HepG2 (cell line): ENCODE data around the gene COBLL1. TPM values are rescaled to one million over a fixed set of nuclear protein-coding genes. Genes with fewer than 3 reads are reported as not detected.
A peak's percentile ranks its signal among the peaks of the same experiment; 100 is the strongest.

ENCODE experiments used
- HMG20A ChIP-seq: IDR thresholded peaks from 2 replicates; pipeline ENCODE4 v1.6.1; 2016; ENCODE audit warnings: borderline replicate concordance
- RARA ChIP-seq: IDR thresholded peaks from 2 replicates; pipeline ENCODE4 v1.6.1; 2016; ENCODE audit warnings: missing genetic modification reagents, missing compliant biosample characterization
- SIX1 ChIP-seq: sonication (generic); formaldehyde crosslinking; IDR thresholded peaks from 2 replicates; pipeline ENCODE4 v1.4.0; 2020; ENCODE audit warnings: missing genetic modification reagents, borderline replicate concordance
- SIX4 ChIP-seq: sonication (generic); formaldehyde crosslinking; IDR thresholded peaks from 2 replicates; pipeline ENCODE4 v1.4.0; 2020; ENCODE audit warnings: missing genetic modification reagents
- ZFP36L1 ChIP-seq: sonication (generic); formaldehyde crosslinking; IDR thresholded peaks from 2 replicates; pipeline ENCODE4 v1.8.0; 2022; ENCODE audit warnings: mild to moderate bottlenecking, missing genetic modification reagents, moderate library complexity
- ZNF121 ChIP-seq: sonication (generic); formaldehyde crosslinking; IDR thresholded peaks from 2 replicates; pipeline ENCODE4 v1.5.0; 2020; ENCODE audit warnings: mild to moderate bottlenecking, missing genetic modification reagents
- ZNF24 ChIP-seq: fragments of 450-650 bp; IDR thresholded peaks from 2 replicates; pipeline ENCODE4 v1.6.1; 2017; ENCODE audit warnings: antibody characterized with exemption, mild to moderate bottlenecking
- ZNF292 ChIP-seq: sonication (generic); formaldehyde crosslinking; IDR thresholded peaks from 2 replicates; pipeline ENCODE4 v1.8.1; 2022; ENCODE audit warnings: mild to moderate bottlenecking, low read depth, missing genetic modification reagents, borderline replicate concordance
- ZNF781 ChIP-seq: sonication (generic); formaldehyde crosslinking; IDR thresholded peaks from 2 replicates; pipeline ENCODE4 v1.5.1; 2020; ENCODE audit warnings: borderline replicate concordance, mild to moderate bottlenecking, missing genetic modification reagents; ENCODE audit errors: not compliant biosample characterization
- ZSCAN5A ChIP-seq: sonication (generic); formaldehyde crosslinking; IDR thresholded peaks from 2 replicates; pipeline ENCODE4 v1.8.0; 2022; ENCODE audit warnings: mild to moderate bottlenecking, missing genetic modification reagents, borderline replicate concordance
- polyA plus RNA-seq, 8 experiments: library from polyadenylated mRNA; depleted of rRNA in 3 of 8; stranded (reverse) in 7 of 8; unstranded in 1 of 8; fragments of >200 nt; fragmentation: Illumina TruSeq in 4 of 8; extraction: Trizol in 4 of 8; gene quantifications; 2 replicates each; pipeline versions ENCODE4 v1.2.1 to v1.2.3, GENCODE V29; 2011 to 2016; ENCODE audit warnings: low read depth in 4 of 8, missing spikeins in 1 of 8, mixed read lengths in 1 of 8; ENCODE audit not compliant: insufficient read depth in 1 of 8
- total RNA-seq, 5 experiments: library from RNA; depleted of rRNA; stranded (reverse); fragments of >200 nt; fragmentation: Illumina TruSeq; extraction: Trizol; gene quantifications; 2 replicates each; pipeline ENCODE4 v1.2.3, GENCODE V29; 2016; ENCODE audit warnings: low read depth in 1 of 5
- TF ChIP-seq, protein P1 (sequence below): sonication (generic); formaldehyde crosslinking; IDR thresholded peaks from 2 replicates; pipeline ENCODE4 v1.5.1; 2020; ENCODE audit warnings: mild to moderate bottlenecking, moderate library complexity, missing genetic modification reagents
- TF ChIP-seq, protein P2 (sequence below): sonication (generic); formaldehyde crosslinking; IDR thresholded peaks from 2 replicates; pipeline ENCODE4 v1.4.0; 2020; ENCODE audit warnings: mild to moderate bottlenecking, missing genetic modification reagents, borderline replicate concordance
- TF ChIP-seq, protein P3 (sequence below): sonication (generic); formaldehyde crosslinking; conservative IDR thresholded peaks from 2 replicates; pipeline ENCODE4 v1.8.0; 2022; ENCODE audit warnings: mild to moderate bottlenecking, moderate library complexity, missing genetic modification reagents
- TF ChIP-seq, protein P4 (sequence below): sonication (generic); formaldehyde crosslinking; IDR thresholded peaks from 2 replicates; pipeline ENCODE4 v1.4.0; 2020; ENCODE audit warnings: mild to moderate bottlenecking, low read depth, missing genetic modification reagents
- TF ChIP-seq, protein P5 (sequence below): sonication (generic); formaldehyde crosslinking; IDR thresholded peaks from 2 replicates; pipeline ENCODE4 v1.9.0; 2022; ENCODE audit warnings: missing genetic modification reagents, mild to moderate bottlenecking, borderline replicate concordance

Gene COBLL1
- total and polyA plus RNA-seq, 2 of the 13 experiments (the other 11 are each of a cell fraction or from before 2014, with no cell fraction given), result 32.6 to 86.8 TPM

DNA sequence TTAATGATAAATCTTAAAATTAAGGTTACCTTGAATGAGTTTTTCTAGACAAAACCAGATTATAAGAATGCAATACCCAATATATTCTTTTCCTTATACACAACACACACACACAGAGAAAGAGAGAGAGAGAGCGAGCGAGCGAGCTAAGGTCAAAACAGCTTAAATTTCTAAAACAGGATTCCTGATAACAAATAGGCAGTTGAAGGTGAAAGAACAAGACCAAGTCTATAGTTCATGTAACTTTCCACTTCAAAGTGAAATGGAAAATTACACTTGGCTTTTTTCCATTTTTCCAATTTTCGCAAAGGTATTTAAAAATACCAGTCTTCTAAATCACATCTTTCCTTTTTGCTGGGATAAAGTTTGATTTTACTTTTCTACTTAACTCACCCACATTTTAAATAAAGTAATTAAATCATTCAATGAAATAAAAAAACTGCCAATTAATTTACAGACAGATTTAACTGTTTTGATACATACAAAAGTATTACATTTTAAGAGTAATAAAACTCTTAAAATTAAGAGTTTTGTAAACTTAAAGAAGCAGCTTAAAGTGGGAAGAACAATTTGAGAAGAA, 98.8 kb downstream of the COBLL1 start (continued):
- TF ChIP-seq ZNF781 (CRISPR knock-in tag), result no peak
- peak; percentile 43; the same call in 1 of the 2 replicates for TF ChIP-seq ZNF24
- peak; percentile 99 for TF ChIP-seq SIX1 (CRISPR knock-in tag)
- TF ChIP-seq HMG20A (CRISPR knock-in tag), result peak; percentile 92; the same call in 1 of the 2 replicates
- TF ChIP-seq, protein P1, sequence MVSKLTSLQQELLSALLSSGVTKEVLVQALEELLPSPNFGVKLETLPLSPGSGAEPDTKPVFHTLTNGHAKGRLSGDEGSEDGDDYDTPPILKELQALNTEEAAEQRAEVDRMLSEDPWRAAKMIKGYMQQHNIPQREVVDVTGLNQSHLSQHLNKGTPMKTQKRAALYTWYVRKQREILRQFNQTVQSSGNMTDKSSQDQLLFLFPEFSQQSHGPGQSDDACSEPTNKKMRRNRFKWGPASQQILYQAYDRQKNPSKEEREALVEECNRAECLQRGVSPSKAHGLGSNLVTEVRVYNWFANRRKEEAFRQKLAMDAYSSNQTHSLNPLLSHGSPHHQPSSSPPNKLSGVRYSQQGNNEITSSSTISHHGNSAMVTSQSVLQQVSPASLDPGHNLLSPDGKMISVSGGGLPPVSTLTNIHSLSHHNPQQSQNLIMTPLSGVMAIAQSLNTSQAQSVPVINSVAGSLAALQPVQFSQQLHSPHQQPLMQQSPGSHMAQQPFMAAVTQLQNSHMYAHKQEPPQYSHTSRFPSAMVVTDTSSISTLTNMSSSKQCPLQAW (CRISPR knock-in tag), result no peak
- TF ChIP-seq, protein P2, sequence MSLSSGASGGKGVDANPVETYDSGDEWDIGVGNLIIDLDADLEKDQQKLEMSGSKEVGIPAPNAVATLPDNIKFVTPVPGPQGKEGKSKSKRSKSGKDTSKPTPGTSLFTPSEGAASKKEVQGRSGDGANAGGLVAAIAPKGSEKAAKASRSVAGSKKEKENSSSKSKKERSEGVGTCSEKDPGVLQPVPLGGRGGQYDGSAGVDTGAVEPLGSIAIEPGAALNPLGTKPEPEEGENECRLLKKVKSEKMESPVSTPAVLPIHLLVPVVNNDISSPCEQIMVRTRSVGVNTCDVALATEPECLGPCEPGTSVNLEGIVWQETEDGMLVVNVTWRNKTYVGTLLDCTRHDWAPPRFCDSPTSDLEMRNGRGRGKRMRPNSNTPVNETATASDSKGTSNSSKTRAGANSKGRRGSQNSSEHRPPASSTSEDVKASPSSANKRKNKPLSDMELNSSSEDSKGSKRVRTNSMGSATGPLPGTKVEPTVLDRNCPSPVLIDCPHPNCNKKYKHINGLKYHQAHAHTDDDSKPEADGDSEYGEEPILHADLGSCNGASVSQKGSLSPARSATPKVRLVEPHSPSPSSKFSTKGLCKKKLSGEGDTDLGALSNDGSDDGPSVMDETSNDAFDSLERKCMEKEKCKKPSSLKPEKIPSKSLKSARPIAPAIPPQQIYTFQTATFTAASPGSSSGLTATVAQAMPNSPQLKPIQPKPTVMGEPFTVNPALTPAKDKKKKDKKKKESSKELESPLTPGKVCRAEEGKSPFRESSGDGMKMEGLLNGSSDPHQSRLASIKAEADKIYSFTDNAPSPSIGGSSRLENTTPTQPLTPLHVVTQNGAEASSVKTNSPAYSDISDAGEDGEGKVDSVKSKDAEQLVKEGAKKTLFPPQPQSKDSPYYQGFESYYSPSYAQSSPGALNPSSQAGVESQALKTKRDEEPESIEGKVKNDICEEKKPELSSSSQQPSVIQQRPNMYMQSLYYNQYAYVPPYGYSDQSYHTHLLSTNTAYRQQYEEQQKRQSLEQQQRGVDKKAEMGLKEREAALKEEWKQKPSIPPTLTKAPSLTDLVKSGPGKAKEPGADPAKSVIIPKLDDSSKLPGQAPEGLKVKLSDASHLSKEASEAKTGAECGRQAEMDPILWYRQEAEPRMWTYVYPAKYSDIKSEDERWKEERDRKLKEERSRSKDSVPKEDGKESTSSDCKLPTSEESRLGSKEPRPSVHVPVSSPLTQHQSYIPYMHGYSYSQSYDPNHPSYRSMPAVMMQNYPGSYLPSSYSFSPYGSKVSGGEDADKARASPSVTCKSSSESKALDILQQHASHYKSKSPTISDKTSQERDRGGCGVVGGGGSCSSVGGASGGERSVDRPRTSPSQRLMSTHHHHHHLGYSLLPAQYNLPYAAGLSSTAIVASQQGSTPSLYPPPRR, result peak; percentile 72; the same call in 1 of the 2 replicates
- peak; percentile 99 for TF ChIP-seq SIX4 (CRISPR knock-in tag)
- TF ChIP-seq, protein P3, sequence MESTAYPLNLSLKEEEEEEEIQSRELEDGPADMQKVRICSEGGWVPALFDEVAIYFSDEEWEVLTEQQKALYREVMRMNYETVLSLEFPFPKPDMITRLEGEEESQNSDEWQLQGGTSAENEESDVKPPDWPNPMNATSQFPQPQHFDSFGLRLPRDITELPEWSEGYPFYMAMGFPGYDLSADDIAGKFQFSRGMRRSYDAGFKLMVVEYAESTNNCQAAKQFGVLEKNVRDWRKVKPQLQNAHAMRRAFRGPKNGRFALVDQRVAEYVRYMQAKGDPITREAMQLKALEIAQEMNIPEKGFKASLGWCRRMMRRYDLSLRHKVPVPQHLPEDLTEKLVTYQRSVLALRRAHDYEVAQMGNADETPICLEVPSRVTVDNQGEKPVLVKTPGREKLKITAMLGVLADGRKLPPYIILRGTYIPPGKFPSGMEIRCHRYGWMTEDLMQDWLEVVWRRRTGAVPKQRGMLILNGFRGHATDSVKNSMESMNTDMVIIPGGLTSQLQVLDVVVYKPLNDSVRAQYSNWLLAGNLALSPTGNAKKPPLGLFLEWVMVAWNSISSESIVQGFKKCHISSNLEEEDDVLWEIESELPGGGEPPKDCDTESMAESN (CRISPR knock-in tag), result 0 out of 2 replicates have a peak, but pooled peaks have one; percentile 34
- peak; percentile 40; the same call in 1 of the 2 replicates for TF ChIP-seq ZFP36L1 (CRISPR knock-in tag)
- no peak for TF ChIP-seq ZNF121 (CRISPR knock-in tag)
- TF ChIP-seq RARA (CRISPR knock-in tag), result peak; percentile 89
- TF ChIP-seq ZNF292 (CRISPR knock-in tag), result peak; percentile 72; the same call in 1 of the 2 replicates
- TF ChIP-seq ZSCAN5A (CRISPR knock-in tag), result peak; percentile 41; the same call in 1 of the 2 replicates
- TF ChIP-seq, protein P4, sequence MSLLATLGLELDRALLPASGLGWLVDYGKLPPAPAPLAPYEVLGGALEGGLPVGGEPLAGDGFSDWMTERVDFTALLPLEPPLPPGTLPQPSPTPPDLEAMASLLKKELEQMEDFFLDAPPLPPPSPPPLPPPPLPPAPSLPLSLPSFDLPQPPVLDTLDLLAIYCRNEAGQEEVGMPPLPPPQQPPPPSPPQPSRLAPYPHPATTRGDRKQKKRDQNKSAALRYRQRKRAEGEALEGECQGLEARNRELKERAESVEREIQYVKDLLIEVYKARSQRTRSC (CRISPR knock-in tag), result no peak
- TF ChIP-seq, protein P5, sequence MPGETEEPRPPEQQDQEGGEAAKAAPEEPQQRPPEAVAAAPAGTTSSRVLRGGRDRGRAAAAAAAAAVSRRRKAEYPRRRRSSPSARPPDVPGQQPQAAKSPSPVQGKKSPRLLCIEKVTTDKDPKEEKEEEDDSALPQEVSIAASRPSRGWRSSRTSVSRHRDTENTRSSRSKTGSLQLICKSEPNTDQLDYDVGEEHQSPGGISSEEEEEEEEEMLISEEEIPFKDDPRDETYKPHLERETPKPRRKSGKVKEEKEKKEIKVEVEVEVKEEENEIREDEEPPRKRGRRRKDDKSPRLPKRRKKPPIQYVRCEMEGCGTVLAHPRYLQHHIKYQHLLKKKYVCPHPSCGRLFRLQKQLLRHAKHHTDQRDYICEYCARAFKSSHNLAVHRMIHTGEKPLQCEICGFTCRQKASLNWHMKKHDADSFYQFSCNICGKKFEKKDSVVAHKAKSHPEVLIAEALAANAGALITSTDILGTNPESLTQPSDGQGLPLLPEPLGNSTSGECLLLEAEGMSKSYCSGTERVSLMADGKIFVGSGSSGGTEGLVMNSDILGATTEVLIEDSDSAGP (CRISPR knock-in tag), result no peak
